Ectodermal cell (in vitro differentiated cells): ENCODE data around the gene ZNF235. TPM values are rescaled to one million over a fixed set of nuclear protein-coding genes. Genes with fewer than 3 reads are reported as not detected.
"Not testable (repeated sequence)": the region's sequence is repeated elsewhere in the genome, so short reads cannot be mapped to it uniquely, and the experiment has no call there.

Source experiments
- H3K27ac ChIP-seq: 2 replicates; pipeline ENCODE4 v1.7.0; 2013; ENCODE audit warnings: mild to moderate bottlenecking, low read depth, low read length; ENCODE audit not compliant: insufficient read depth, poor library complexity, severe bottlenecking
- H3K27me3 ChIP-seq: 2 replicates; pipeline ENCODE4 v1.7.0; 2013; ENCODE audit warnings: mild to moderate bottlenecking, low read length; ENCODE audit not compliant: insufficient read depth, control insufficient read depth, poor library complexity, severe bottlenecking
- H3K36me3 ChIP-seq: one replicate; pipeline ENCODE4 v1.7.0; 2013; ENCODE audit warnings: low read length; ENCODE audit not compliant: control insufficient read depth, insufficient read depth
- H3K4me1 ChIP-seq: one replicate; pipeline ENCODE4 v1.7.0; 2013; ENCODE audit warnings: low read length; ENCODE audit not compliant: control insufficient read depth, insufficient read depth
- H3K4me3 ChIP-seq: 2 replicates; pipeline ENCODE4 v1.7.0; 2013; ENCODE audit warnings: low read depth, low read length, control low read depth; ENCODE audit not compliant: insufficient read depth
- H3K9me3 ChIP-seq: 2 replicates; pipeline ENCODE4 v1.7.0; 2013; ENCODE audit warnings: mild to moderate bottlenecking, low read length, moderate library complexity; ENCODE audit not compliant: control insufficient read depth
- WGBS, 2 experiments: methylation state at CpG; one replicate each; pipeline ENCODE4 v1.1.7; 2013; ENCODE audit warnings: missing lambda C conversion rate in 2 of 2; 5-methylcytosine and 5-hydroxymethylcytosine counted together
- polyA plus RNA-seq, 4 experiments: library from polyadenylated mRNA; stranded (reverse); fragments of 50-300 nt; gene quantifications; one replicate each; pipeline ENCODE4 v1.2.3, GENCODE V29; 2013

The ZNF235 gene
- 4.7 TPM for polyA plus RNA-seq (2013, experiment 1 of 4)
- 7.3 TPM for polyA plus RNA-seq (2013, experiment 2 of 4)
- 5.7 TPM for polyA plus RNA-seq (2013, experiment 3 of 4)
- 6.2 TPM for polyA plus RNA-seq (2013, experiment 4 of 4)

- WGBS, 2 experiments = 0% methylated on average over 31 of the region's 31 CpGs
- Histone ChIP-seq H3K27ac (no peak within 1 kb of the TSS), H3K9me3 (no peaks in the 10 kb centered on the region), H3K4me3 (peak within 1 kb of the TSS; percentile 86), H3K36me3 (no peaks in the 10 kb centered on the region), H3K27me3 (no peaks in the 10 kb centered on the region), H3K4me1 (peaks cover 4% of the 10 kb centered on the region)
These were observed at the start of gene ZNF235 for GRCh38 chr19:44304659-44305193. Gene ZNF235, minus strand, starts transcription at chr19:44305025. Its CDS starts 1,621 bp downstream, at chr19:44303404.

GRCh38 chr19:44346556-44346955, 41.7 kb upstream of the ZNF235 start:
- Histone ChIP-seq H3K27ac (no peak overlapping the region), H3K9me3 (no peaks in the 10 kb centered on the region), H3K36me3 (no peaks in the 10 kb centered on the region), H3K4me3 (no peak overlapping the region), H3K27me3 (no peaks in the 10 kb centered on the region), H3K4me1 (no peaks in the 10 kb centered on the region)
- 92 to 93% methylated on average over 4 of the region's 4 CpGs for WGBS, 2 experiments

- Histone ChIP-seq H3K27ac (no peak overlapping the region), H3K4me3 (no peak overlapping the region), H3K9me3 (no peaks in the 10 kb centered on the region), H3K27me3 (no peaks in the 10 kb centered on the region), H3K36me3 (no peaks in the 10 kb centered on the region), H3K4me1 (no peaks in the 10 kb centered on the region)
- WGBS, 2 experiments = 91 to 96% methylated on average over 3 of the region's 4 CpGs
These were observed 41.1 kb upstream of the ZNF235 start for GRCh38 chr19:44345959-44346358.

- Histone ChIP-seq H3K4me3 (no peak overlapping the region), H3K9me3 (no peaks in the 10 kb centered on the region), H3K27ac (no peak overlapping the region), H3K4me1 (no peaks in the 10 kb centered on the region), H3K36me3 (peaks cover 4% of the 10 kb centered on the region), H3K27me3 (no peaks in the 10 kb centered on the region)
- whole genome bisulfite sequencing, 2 experiments = 0 to 8% methylated on average over 1 of the region's 1 CpG
These were observed 39.4 kb upstream of the ZNF235 start for GRCh38 chr19:44344255-44344654.

GRCh38 chr19:44341794-44342193, 37.0 kb upstream of the ZNF235 start:
- WGBS, 2 experiments = 94 to 98% methylated on average over 2 of the region's 2 CpGs
- Histone ChIP-seq H3K4me1 (no peaks in the 10 kb centered on the region), H3K36me3 (peaks cover 15% of the 10 kb centered on the region), H3K9me3 (no peaks in the 10 kb centered on the region), H3K27ac (no peak overlapping the region), H3K4me3 (no peak overlapping the region), H3K27me3 (no peaks in the 10 kb centered on the region)

GRCh38 chr19:44334639-44335038, 29.8 kb upstream of the ZNF235 start:
- H3K4me1 ChIP-seq, H3K4me3 ChIP-seq, H3K9me3 ChIP-seq, H3K27ac ChIP-seq, H3K27me3 ChIP-seq: not testable (repeated sequence)
- peaks cover 74% of the 10 kb centered on the region for H3K36me3 ChIP-seq
- WGBS, 2 experiments = 62 to 64% methylated on average over 3 of the region's 3 CpGs

- H3K27me3 ChIP-seq = no peaks in the 10 kb centered on the region
- H3K36me3 ChIP-seq = peaks cover 79% of the 10 kb centered on the region
- WGBS, 2 experiments = 78 to 96% methylated on average over 1 of the region's 1 CpG
- H3K9me3 ChIP-seq = peaks cover 7% of the 10 kb centered on the region
- H3K27ac ChIP-seq = no peak overlapping the region
- H3K4me1 ChIP-seq = no peaks in the 10 kb centered on the region
- no peak overlapping the region for H3K4me3 ChIP-seq
These were observed 27.3 kb upstream of the ZNF235 start for GRCh38 chr19:44332145-44332544.

GRCh38 chr19:44315883-44316282, 11.1 kb upstream of the ZNF235 start:
- H3K4me3 ChIP-seq = no peak overlapping the region
- no peaks in the 10 kb centered on the region for H3K9me3 ChIP-seq
- H3K27ac ChIP-seq = no peak overlapping the region
- WGBS, 2 experiments = 100% methylated on average over 1 to 2 of the region's 2 CpGs
- no peaks in the 10 kb centered on the region for H3K36me3 ChIP-seq
- no peaks in the 10 kb centered on the region for H3K4me1 ChIP-seq
- no peaks in the 10 kb centered on the region for H3K27me3 ChIP-seq

- WGBS, 2 experiments = 81 to 96% methylated on average over 1 of the region's 1 CpG
- Histone ChIP-seq H3K27ac (no peak overlapping the region), H3K36me3 (no peaks in the 10 kb centered on the region), H3K4me1 (no peaks in the 10 kb centered on the region), H3K9me3 (no peaks in the 10 kb centered on the region), H3K4me3 (no peak overlapping the region), H3K27me3 (no peaks in the 10 kb centered on the region)
These were observed 8.4 kb upstream of the ZNF235 start for GRCh38 chr19:44313231-44313630.

- Histone ChIP-seq H3K9me3 (no peaks in the 10 kb centered on the region), H3K27me3 (no peaks in the 10 kb centered on the region), H3K27ac (no peak overlapping the region), H3K4me3 (no peak overlapping the region), H3K4me1 (peaks cover 4% of the 10 kb centered on the region), H3K36me3 (no peaks in the 10 kb centered on the region)
- 85 to 100% methylated on average over 2 of the region's 3 CpGs for WGBS, 2 experiments
These were observed 3.2 kb upstream of the ZNF235 start for GRCh38 chr19:44308011-44308410.

GRCh38 chr19:44306283-44306682, 1.5 kb upstream of the ZNF235 start:
- Histone ChIP-seq H3K9me3 (no peaks in the 10 kb centered on the region), H3K27me3 (no peaks in the 10 kb centered on the region), H3K27ac (no peak overlapping the region), H3K36me3 (no peaks in the 10 kb centered on the region), H3K4me3 (no peak overlapping the region), H3K4me1 (peaks cover 4% of the 10 kb centered on the region)
- WGBS, 2 experiments = 91 to 92% methylated on average over 14 to 15 of the region's 15 CpGs
